Amniotic epithelial cell (primary cell): ENCODE measurements around the gene CLECL1.
"Not testable (repeated sequence)": the region's sequence is repeated elsewhere in the genome, so short reads cannot be mapped to it uniquely, and the experiment has no call there.

Experiments used
- DNase-seq: peaks from one replicate; pipeline ENCODE4 v3.0.0-alpha.2; 2010; ENCODE audit warnings: low read depth

Gene CLECL1

GRCh38 chr12:9694241-9694640 is 38.7 kb downstream of the CLECL1 start:
- DNase-seq: no peak

- peak; percentile 29 for DNase-seq
Observed at GRCh38 chr12:9692909-9693308, 40.0 kb downstream of the CLECL1 start.

- peak; percentile 59 for DNase-seq
Observed at GRCh38 chr12:9687228-9687627, 45.7 kb downstream of the CLECL1 start.

GRCh38 chr12:9685915-9686314 is 47.0 kb downstream of the CLECL1 start:
- no peak for DNase-seq

- DNase-seq: not testable (repeated sequence)
Observed at GRCh38 chr12:9685366-9685765, 47.5 kb downstream of the CLECL1 start.

GRCh38 chr12:9682949-9683348 is 49.9 kb downstream of the CLECL1 start:
- DNase-seq: not testable (repeated sequence)

- DNase-seq: not testable (repeated sequence)
Observed at GRCh38 chr12:9682508-9682907, 50.4 kb downstream of the CLECL1 start.

GRCh38 chr12:9674226-9674590 is 58.7 kb downstream of the CLECL1 start:
- no peak for DNase-seq

- DNase-seq: peak; percentile 91
Observed at GRCh38 chr12:9673404-9674225, 59.3 kb downstream of the CLECL1 start.
